MM.1S (cell line): Measurements from ENCODE around the gene NFYA.

Experiments
- DNase-seq: peaks from one replicate; pipeline ENCODE4 v3.0.0-alpha.2; 2015
- H2AFZ ChIP-seq: fragments of 300-600 bp; sonication (generic); 2 replicates; pipeline ENCODE4 v1.6.0; 2016; ENCODE audit warnings: antibody characterized with exemption, low read length
- H3F3A ChIP-seq: fragments of 300-600 bp; sonication (generic); 2 replicates; pipeline ENCODE4 v1.6.1; 2016; ENCODE audit warnings: mild to moderate bottlenecking, antibody characterized with exemption, low read length, moderate library complexity, mixed read lengths; ENCODE audit not compliant: insufficient read depth
- H3K27ac ChIP-seq: fragments of 300-600 bp; sonication (generic); 2 replicates; pipeline ENCODE4 v1.5.1; 2016; ENCODE audit warnings: mild to moderate bottlenecking, low read length
- H3K27me3 ChIP-seq: fragments of 300-600 bp; sonication (generic); replicated peaks from 2 replicates; pipeline ENCODE4 v1.6.0; 2016; ENCODE audit warnings: low read length; ENCODE audit not compliant: insufficient read depth
- H3K36me3 ChIP-seq: fragments of 300-600 bp; sonication (generic); replicated peaks from 2 replicates; pipeline ENCODE4 v1.6.1; 2016; ENCODE audit warnings: mild to moderate bottlenecking, low read length, mixed read lengths; ENCODE audit not compliant: insufficient read depth
- H3K4me1 ChIP-seq: fragments of 300-600 bp; sonication (generic); 2 replicates; pipeline ENCODE4 v1.6.1; 2016; ENCODE audit warnings: low read length, mixed read lengths
- H3K4me2 ChIP-seq: fragments of 300-600 bp; sonication (generic); 2 replicates; pipeline ENCODE4 v1.6.0; 2016; ENCODE audit warnings: low read depth, low read length
- H3K4me3 ChIP-seq: fragments of 300-600 bp; sonication (generic); 2 replicates; pipeline ENCODE4 v1.5.1; 2016; ENCODE audit warnings: low read length, mixed read lengths
- H3K79me2 ChIP-seq: fragments of 300-600 bp; sonication (generic); 2 replicates; pipeline ENCODE4 v1.6.1; 2016; ENCODE audit warnings: mixed run types, low read length, mixed read lengths
- H3K9ac ChIP-seq: fragments of 300-600 bp; sonication (generic); 2 replicates; pipeline ENCODE4 v1.6.1; 2016; ENCODE audit warnings: low read length, mixed read lengths
- H3K9me2 ChIP-seq: fragments of 300-600 bp; sonication (generic); replicated peaks from 2 replicates; pipeline ENCODE4 v1.6.1; 2016; ENCODE audit warnings: mild to moderate bottlenecking, low read length, mixed read lengths; ENCODE audit not compliant: insufficient read depth
- H3K9me3 ChIP-seq: fragments of 300-600 bp; sonication (generic); replicated peaks from 2 replicates; pipeline ENCODE4 v1.6.1; 2016; ENCODE audit warnings: mild to moderate bottlenecking, low read length, mixed read lengths; ENCODE audit not compliant: insufficient read depth
- H4K20me1 ChIP-seq: fragments of 300-600 bp; sonication (generic); 2 replicates; pipeline ENCODE4 v1.6.1; 2016; ENCODE audit warnings: mild to moderate bottlenecking, low read length, moderate library complexity, mixed read lengths; ENCODE audit not compliant: insufficient read depth
- CTCF ChIP-seq: fragments of 300-600 bp; sonication (generic); IDR thresholded peaks from 2 replicates; pipeline ENCODE4 v1.5.1; 2016; ENCODE audit warnings: antibody characterized with exemption, low read length, mixed read lengths
- EZH2 ChIP-seq: fragments of 300-600 bp; sonication (generic); optimal IDR thresholded peaks from 2 replicates; pipeline ENCODE3; 2017; ENCODE audit warnings: low read depth, mild to moderate bottlenecking, antibody characterized with exemption, low read length, mixed read lengths
- EZH2phosphoT487 ChIP-seq: fragments of 300-600 bp; sonication (generic); IDR thresholded peaks from 2 replicates; pipeline ENCODE4 v1.6.1; 2018; ENCODE audit warnings: antibody characterized with exemption, low read length

Gene NFYA

GRCh38 chr6:41075651-41076626, 3.2 kb downstream of the NFYA start:
- H3K27me3 ChIP-seq = no peaks in the 10 kb centered on the region
- DNase-seq = no peak
- H4K20me1 ChIP-seq = no peaks in the 10 kb centered on the region
- no peak overlapping the region for H3K27ac ChIP-seq
- H2AFZ ChIP-seq = no peak overlapping the region
- H3K9ac ChIP-seq = no peak overlapping the region
- H3K36me3 ChIP-seq = peaks cover 10% of the 10 kb centered on the region
- H3F3A ChIP-seq = peaks cover 23% of the 10 kb centered on the region
- no peak for TF ChIP-seq EZH2phosphoT487
- no peak for TF ChIP-seq EZH2
- no peak for TF ChIP-seq CTCF
- 0 out of 2 replicates have a peak, but pooled peaks cover 3% of the 10 kb centered on the region for H3K4me1 ChIP-seq
- H3K4me2 ChIP-seq = peak overlapping the region; percentile 76; the same call in 1 of the 2 replicates
- no peaks in the 10 kb centered on the region for H3K9me3 ChIP-seq
- peaks cover 81% of the 10 kb centered on the region for H3K79me2 ChIP-seq
- no peak overlapping the region for H3K4me3 ChIP-seq
- H3K9me2 ChIP-seq = no peaks in the 10 kb centered on the region

- peaks cover 10% of the 10 kb centered on the region for H3K36me3 ChIP-seq
- H3K9me2 ChIP-seq = no peaks in the 10 kb centered on the region
- H3K9me3 ChIP-seq = no peaks in the 10 kb centered on the region
- no peak for TF ChIP-seq CTCF
- no peak for TF ChIP-seq EZH2
- no peak for TF ChIP-seq EZH2phosphoT487
- no peak overlapping the region for H2AFZ ChIP-seq
- H4K20me1 ChIP-seq = no peaks in the 10 kb centered on the region
- DNase-seq = no peak
- peaks cover 12% of the 10 kb centered on the region for H3F3A ChIP-seq
- no peak overlapping the region for H3K9ac ChIP-seq
- H3K27me3 ChIP-seq = no peaks in the 10 kb centered on the region
- no peak overlapping the region for H3K4me3 ChIP-seq
- H3K27ac ChIP-seq = no peak overlapping the region
- 0 out of 2 replicates have a peak, but pooled peaks cover 3% of the 10 kb centered on the region for H3K4me1 ChIP-seq
- peaks cover 90% of the 10 kb centered on the region for H3K79me2 ChIP-seq
- H3K4me2 ChIP-seq = no peak overlapping the region
These were observed 4.8 kb downstream of the NFYA start for GRCh38 chr6:41077536-41077935.

GRCh38 chr6:41078101-41078500, 5.3 kb downstream of the NFYA start:
- no peaks in the 10 kb centered on the region for H4K20me1 ChIP-seq
- H3K79me2 ChIP-seq = peaks cover 96% of the 10 kb centered on the region
- no peak for TF ChIP-seq EZH2
- no peak for TF ChIP-seq CTCF
- TF ChIP-seq EZH2phosphoT487 = no peak

More at GRCh38 chr6:41078101-41078500, 5.3 kb downstream of the NFYA start:
- Histone ChIP-seq H3K4me3 (no peak overlapping the region), H3K9me3 (no peaks in the 10 kb centered on the region), H3K9ac (no peak overlapping the region), H3F3A (peaks cover 12% of the 10 kb centered on the region), H3K4me1 (0 out of 2 replicates have a peak, but pooled peaks cover 3% of the 10 kb centered on the region), H3K9me2 (no peaks in the 10 kb centered on the region), H2AFZ (no peak overlapping the region), H3K27ac (no peak overlapping the region), H3K4me2 (no peak overlapping the region), H3K36me3 (peaks cover 10% of the 10 kb centered on the region), H3K27me3 (no peaks in the 10 kb centered on the region)
- no peak for DNase-seq
